Measurements from ENCODE around the gene BTC.

DNA sequence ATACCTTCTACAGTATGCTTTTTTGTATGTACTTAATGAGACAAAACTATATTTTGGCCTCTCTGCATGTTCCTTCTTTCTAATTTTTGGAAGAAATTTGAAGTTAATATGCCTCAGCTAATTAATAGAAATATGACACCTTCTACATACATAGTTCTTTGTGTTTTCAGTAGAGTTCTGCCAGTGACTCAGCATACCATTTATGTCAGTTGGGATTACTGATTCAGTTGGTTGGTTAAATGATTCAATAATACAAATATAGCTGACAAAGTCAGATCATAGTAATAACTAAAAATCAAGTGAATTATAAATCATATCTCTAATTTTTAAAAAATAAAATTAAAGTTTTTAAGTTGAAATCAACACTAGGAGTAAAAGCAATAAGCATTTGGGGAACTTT, 16.8 kb downstream of the BTC start:
- no peak for TF ChIP-seq EZH2 (IDR thresholded peaks at IDR 0.05; ENCODE audit: insufficient read depth, low read length)
- TF ChIP-seq, protein P1, sequence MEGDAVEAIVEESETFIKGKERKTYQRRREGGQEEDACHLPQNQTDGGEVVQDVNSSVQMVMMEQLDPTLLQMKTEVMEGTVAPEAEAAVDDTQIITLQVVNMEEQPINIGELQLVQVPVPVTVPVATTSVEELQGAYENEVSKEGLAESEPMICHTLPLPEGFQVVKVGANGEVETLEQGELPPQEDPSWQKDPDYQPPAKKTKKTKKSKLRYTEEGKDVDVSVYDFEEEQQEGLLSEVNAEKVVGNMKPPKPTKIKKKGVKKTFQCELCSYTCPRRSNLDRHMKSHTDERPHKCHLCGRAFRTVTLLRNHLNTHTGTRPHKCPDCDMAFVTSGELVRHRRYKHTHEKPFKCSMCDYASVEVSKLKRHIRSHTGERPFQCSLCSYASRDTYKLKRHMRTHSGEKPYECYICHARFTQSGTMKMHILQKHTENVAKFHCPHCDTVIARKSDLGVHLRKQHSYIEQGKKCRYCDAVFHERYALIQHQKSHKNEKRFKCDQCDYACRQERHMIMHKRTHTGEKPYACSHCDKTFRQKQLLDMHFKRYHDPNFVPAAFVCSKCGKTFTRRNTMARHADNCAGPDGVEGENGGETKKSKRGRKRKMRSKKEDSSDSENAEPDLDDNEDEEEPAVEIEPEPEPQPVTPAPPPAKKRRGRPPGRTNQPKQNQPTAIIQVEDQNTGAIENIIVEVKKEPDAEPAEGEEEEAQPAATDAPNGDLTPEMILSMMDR (IDR thresholded peaks at IDR 0.05; ENCODE audit: insufficient read depth, low read depth, low read length), result no peak

Data from astrocyte (in vitro differentiated cells and primary cell).